GM12864 (cell line): ENCODE measurements around the gene LRRC72.

ENCODE experiments used
- DNase-seq: peaks from one replicate; pipeline ENCODE4 v3.0.0-alpha.2; 2011; ENCODE audit warnings: low read depth
- H3K4me3 ChIP-seq: 2 replicates; pipeline ENCODE4 v1.5.1; 2011; ENCODE audit warnings: mild to moderate bottlenecking, low read depth, low read length, control low read depth
- CTCF ChIP-seq: IDR thresholded peaks from 2 replicates; pipeline ENCODE4 v1.5.1; 2011; ENCODE audit warnings: low read depth, mild to moderate bottlenecking, moderate library complexity, low read length, control low read depth, inconsistent platforms; ENCODE audit errors: missing control alignments

Gene LRRC72

GRCh38 chr7:16542401-16542800 is 15.8 kb downstream of the LRRC72 start:
- TF ChIP-seq CTCF: no peak
- DNase-seq: no peak
- H3K4me3 ChIP-seq: no peak overlapping the region

- no peak for DNase-seq
- TF ChIP-seq CTCF: no peak
- no peak overlapping the region for H3K4me3 ChIP-seq
Observed at GRCh38 chr7:16543456-16543855, 16.8 kb downstream of the LRRC72 start.

GRCh38 chr7:16546921-16547505 is 20.4 kb downstream of the LRRC72 start:
- H3K4me3 ChIP-seq: no peak overlapping the region
- no peak for DNase-seq
- TF ChIP-seq CTCF: no peak

GRCh38 chr7:16548428-16548827 is 21.8 kb downstream of the LRRC72 start:
- H3K4me3 ChIP-seq: no peak overlapping the region
- DNase-seq: no peak
- no peak for TF ChIP-seq CTCF

- no peak overlapping the region for H3K4me3 ChIP-seq
- no peak for TF ChIP-seq CTCF
- DNase-seq: no peak
Observed at GRCh38 chr7:16550671-16551070, 24.0 kb downstream of the LRRC72 start.

- no peak for DNase-seq
- H3K4me3 ChIP-seq: no peak overlapping the region
- no peak for TF ChIP-seq CTCF
Observed at GRCh38 chr7:16554518-16555236, 28.1 kb downstream of the LRRC72 start.

GRCh38 chr7:16556359-16556758 is 29.7 kb downstream of the LRRC72 start:
- H3K4me3 ChIP-seq: no peak overlapping the region
- TF ChIP-seq CTCF: no peak
- no peak for DNase-seq
